Spleen (tissue), 11 donors: ENCODE results near the gene MTFR1L. TPM values are rescaled to one million over a fixed set of nuclear protein-coding genes. Genes with fewer than 3 reads are reported as not detected.
A peak's percentile ranks its signal among the peaks of the same experiment; 100 is the strongest.

ENCODE experiments used
- DNase-seq: peaks from one replicate; pipeline ENCODE4 v3.0.0-alpha.2; 2020
- H3K27ac ChIP-seq, 8 donors: fragments of 200-600 bp; sonication (generic) in 7 of 8; 1 replicate in 4 of 8; 2 replicates in 4 of 8; pipeline versions ENCODE4 v1.5.0 to v1.8.0; 2016 to 2021; ENCODE audit warnings: inconsistent platforms in 4 of 8, mild to moderate bottlenecking in 4 of 8, moderate library complexity in 1 of 8
- H3K27me3 ChIP-seq, 7 donors: fragments of 200-600 bp; sonication (generic) in 6 of 7; replicated peaks in 1 of 7; 1 replicate in 4 of 7; 2 replicates in 3 of 7; pipeline versions ENCODE4 v1.5.0 to v1.8.0; 2016 to 2021; ENCODE audit warnings: inconsistent platforms in 3 of 7, mild to moderate bottlenecking in 1 of 7
- H3K36me3 ChIP-seq, 6 donors: fragments of 200-600 bp; sonication (generic) in 5 of 6; 1 replicate in 4 of 6; 2 replicates in 2 of 6; pipeline versions ENCODE4 v1.5.0 to v1.8.0; 2016 to 2021; ENCODE audit warnings: inconsistent platforms in 2 of 6
- H3K4me1 ChIP-seq, 6 donors: fragments of 200-600 bp; sonication (generic) in 5 of 6; 1 replicate in 3 of 6; 2 replicates in 3 of 6; pipeline versions ENCODE4 v1.5.0 to v1.8.0; 2016 to 2021; ENCODE audit warnings: inconsistent platforms in 3 of 6
- H3K4me3 ChIP-seq, 8 donors: fragments of 200-600 bp; sonication (generic) in 7 of 8; 1 replicate in 4 of 8; 2 replicates in 4 of 8; pipeline versions ENCODE4 v1.5.0 to v1.8.0; 2016 to 2021; ENCODE audit warnings: inconsistent platforms in 4 of 8, mild to moderate bottlenecking in 4 of 8, moderate library complexity in 2 of 8
- H3K9me3 ChIP-seq, 8 donors: fragments of 200-600 bp; sonication (generic) in 7 of 8; 1 replicate in 4 of 8; 2 replicates in 4 of 8; pipeline versions ENCODE4 v1.5.0 to v1.8.0; 2016 to 2021; ENCODE audit warnings: inconsistent platforms in 4 of 8
- POLR2A ChIP-seq, 3 donors: fragments of 450-650 bp; IDR thresholded peaks; one replicate each; pipeline ENCODE4 v1.5.1; 2017; ENCODE audit warnings: antibody characterized with exemption in 3 of 3, mild to moderate bottlenecking in 1 of 3
- POLR2AphosphoS5 ChIP-seq, 3 donors: sonication (generic); formaldehyde crosslinking; IDR thresholded peaks; one replicate each; pipeline ENCODE4 v1.5.1; 2017; ENCODE audit warnings: antibody characterized with exemption in 3 of 3
- WGBS, 5 donors: extraction: QIAGEN DNeasy Blood & Tissue Kit in 3 of 5; methylation state at CpG; one replicate each; pipeline versions ENCODE4 v1.1.5 to v1.1.7; 2013 to 2018; 5-methylcytosine and 5-hydroxymethylcytosine counted together
- intact Hi-C: fragments of 100-400 bp; cut with DNase I; formaldehyde crosslinking; loops from one replicate; pipeline ENCODE4 v1.15.0; 2023; ENCODE audit warnings: low total_unique reads
- polyA plus RNA-seq, 3 donors: library from polyadenylated mRNA; stranded (reverse); fragments of 200-250 nt; gene quantifications; one replicate each; pipeline ENCODE4 v1.2.1, GENCODE V29; 2013
- total RNA-seq, 7 donors: library from RNA; depleted of rRNA in 3 of 7; stranded (reverse); fragments of >200 nt in 3 of 7; fragmentation: NEBNext Ultra II Directional in 4 of 7; extraction: Animal tissue kit (Norgen Biotek cat#: 25700) in 4 of 7; gene quantifications; one replicate each; pipeline versions ENCODE4 v1.1.0 to v1.2.1, GENCODE V29; 2016 to 2021
- TF ChIP-seq, protein P1 (sequence below), 11 experiments: fragments of 200-600 bp in 7 of 11; fragments of 450-650 bp in 4 of 11; sonication (generic) in 4 of 11; IDR thresholded peaks in 8 of 11; conservative IDR thresholded peaks in 3 of 11; 1 replicate in 7 of 11; 2 replicates in 4 of 11; pipeline versions ENCODE4 v1.4.0 to v1.8.0; 2016 to 2021; ENCODE audit warnings: antibody characterized with exemption in 11 of 11, inconsistent platforms in 4 of 11, mild to moderate bottlenecking in 1 of 11
- donor health status: healthy with polysubstance abuse.
- donor health status: DM: no; HTN: no; CAD: no; lungs with moderate emphysema.
- donor health status: DM: no; HTN: no; CAD: no.
- donor health status: Bipolar disorder and iron deficiency.
- donor health status: healthy.
- donor health status: DM: no; HTN: no; CAD: no.
- donor health status: DM: yes; HTN: yes; CAD: no.

The MTFR1L gene
- total and polyA plus RNA-seq, 10 donors: 32.1 to 74.7 (median 50.3) TPM

DNA sequence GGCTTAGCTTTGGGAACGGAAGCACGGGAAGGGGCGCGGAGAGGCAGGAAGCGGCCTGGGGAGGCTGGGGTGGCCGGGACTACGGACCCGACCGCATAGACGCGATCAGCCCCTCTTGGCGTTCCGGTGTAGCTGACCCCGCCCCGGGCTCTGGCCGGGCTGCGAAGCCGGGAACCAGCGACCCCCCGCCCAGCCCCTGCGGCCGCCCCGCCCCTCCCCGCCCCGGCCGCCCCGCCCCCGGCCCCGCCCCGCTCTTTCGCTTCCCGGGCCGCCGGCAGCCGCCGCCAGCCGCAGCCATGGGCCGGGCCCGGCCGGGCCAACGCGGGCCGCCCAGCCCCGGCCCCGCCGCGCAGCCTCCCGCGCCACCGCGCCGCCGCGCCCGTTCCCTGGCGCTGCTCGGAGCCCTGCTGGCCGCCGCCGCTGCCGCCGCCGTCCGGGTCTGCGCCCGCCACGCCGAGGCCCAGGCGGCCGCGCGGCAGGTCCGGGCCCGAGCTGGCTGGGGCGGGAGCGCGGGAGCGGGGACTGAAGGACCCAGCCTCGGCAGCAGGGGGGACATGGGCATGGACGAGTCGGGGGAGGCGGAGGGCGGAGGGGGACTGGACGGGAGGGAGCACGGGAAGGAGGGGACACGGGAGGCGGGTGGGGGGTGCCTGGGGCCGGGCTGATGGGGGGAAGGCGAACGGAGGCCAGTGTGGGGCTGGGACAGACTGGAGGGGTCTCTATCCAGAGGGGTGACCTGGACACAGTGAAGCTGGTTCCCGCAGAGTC, 19.6 kb upstream of the MTFR1L start, which contains the start of gene SELENON:
Gene SELENON (plus strand): TSS at position 259 of the 768 bp plus-strand sequence. CDS start 38 bp downstream, at position 297.
- TF ChIP-seq POLR2AphosphoS5 (IDR thresholded peaks at IDR 0.05): peak; percentile 68 to 80 (median 78)
- TF ChIP-seq, protein P1, sequence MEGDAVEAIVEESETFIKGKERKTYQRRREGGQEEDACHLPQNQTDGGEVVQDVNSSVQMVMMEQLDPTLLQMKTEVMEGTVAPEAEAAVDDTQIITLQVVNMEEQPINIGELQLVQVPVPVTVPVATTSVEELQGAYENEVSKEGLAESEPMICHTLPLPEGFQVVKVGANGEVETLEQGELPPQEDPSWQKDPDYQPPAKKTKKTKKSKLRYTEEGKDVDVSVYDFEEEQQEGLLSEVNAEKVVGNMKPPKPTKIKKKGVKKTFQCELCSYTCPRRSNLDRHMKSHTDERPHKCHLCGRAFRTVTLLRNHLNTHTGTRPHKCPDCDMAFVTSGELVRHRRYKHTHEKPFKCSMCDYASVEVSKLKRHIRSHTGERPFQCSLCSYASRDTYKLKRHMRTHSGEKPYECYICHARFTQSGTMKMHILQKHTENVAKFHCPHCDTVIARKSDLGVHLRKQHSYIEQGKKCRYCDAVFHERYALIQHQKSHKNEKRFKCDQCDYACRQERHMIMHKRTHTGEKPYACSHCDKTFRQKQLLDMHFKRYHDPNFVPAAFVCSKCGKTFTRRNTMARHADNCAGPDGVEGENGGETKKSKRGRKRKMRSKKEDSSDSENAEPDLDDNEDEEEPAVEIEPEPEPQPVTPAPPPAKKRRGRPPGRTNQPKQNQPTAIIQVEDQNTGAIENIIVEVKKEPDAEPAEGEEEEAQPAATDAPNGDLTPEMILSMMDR (IDR thresholded peaks at IDR 0.05 in 8 of 11, conservative IDR thresholded peaks at IDR 0.05 in 3 of 11): no peak
- no peak for TF ChIP-seq POLR2A (IDR thresholded peaks at IDR 0.05)
- H3K27me3 ChIP-seq: no peaks in the 10 kb centered on the region
- H3K36me3 ChIP-seq: peaks cover 0 to 5% (median 0%) of the 10 kb centered on the region in 6 donors
- WGBS, 5 donors: 1 to 3% (median 1%) methylated on average over 15 to 91 of the region's 91 CpGs
- peak within 1 kb of the TSS; percentile 37 to 86 (median 77) for H3K27ac ChIP-seq
- no peaks in the 10 kb centered on the region for H3K9me3 ChIP-seq
- peak within 1 kb of the TSS; percentile 39 to 76 (median 46) for H3K4me3 ChIP-seq
- intact Hi-C loops: loop anchor here (5.0 to 10.0 kb wide), 3 partner anchors 188 to 298 kb away; no protein-coding TSS in a partner anchor
- DNase-seq: peak; percentile 88
- peaks cover 21 to 92% (median 68%) of the 10 kb centered on the region in 6 donors for H3K4me1 ChIP-seq

DNA sequence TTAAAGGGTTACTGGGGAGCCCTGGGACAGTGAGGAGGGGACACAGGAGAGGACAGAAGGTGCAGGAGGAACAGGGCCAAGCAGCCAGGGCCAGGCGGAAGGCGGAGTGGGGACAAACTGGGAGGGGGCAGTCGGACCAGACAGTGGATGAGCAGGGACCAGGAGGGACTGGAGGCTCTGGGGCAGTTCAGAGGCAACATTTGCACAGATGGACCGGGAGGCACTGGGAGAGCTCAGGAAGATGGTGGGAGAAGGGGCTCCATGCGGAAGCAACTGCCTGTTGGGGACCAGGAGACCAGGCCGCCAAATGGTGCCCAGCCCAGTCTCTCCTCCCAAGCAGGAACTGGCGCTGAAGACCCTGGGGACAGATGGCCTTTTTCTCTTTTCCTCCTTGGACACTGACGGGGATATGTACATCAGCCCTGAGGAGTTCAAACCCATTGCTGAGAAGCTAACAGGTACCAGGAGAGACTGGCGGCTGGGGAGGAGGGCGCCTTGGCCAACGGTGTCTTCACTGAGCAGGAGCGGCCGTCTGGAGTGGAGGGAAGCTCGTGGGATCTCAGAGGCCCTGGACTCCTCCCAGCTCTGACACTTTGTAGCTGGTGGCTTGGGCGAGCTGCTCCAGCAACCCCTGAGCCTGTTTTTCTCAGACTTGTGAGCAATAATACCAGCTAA, 18.9 kb upstream of the MTFR1L start:
- no peak for DNase-seq
- peak overlapping the region in 5 of 8 donors; percentile 63 to 86 (median 68) for H3K27ac ChIP-seq
- no peaks in the 10 kb centered on the region for H3K27me3 ChIP-seq
- TF ChIP-seq POLR2AphosphoS5 (IDR thresholded peaks at IDR 0.05) (no peak), POLR2A (IDR thresholded peaks at IDR 0.05) (no peak)
- TF ChIP-seq, protein P1 (IDR thresholded peaks at IDR 0.05 in 8 of 11, conservative IDR thresholded peaks at IDR 0.05 in 3 of 11): no peak
- peak overlapping the region; percentile 36 to 76 (median 45) for H3K4me3 ChIP-seq
- WGBS, 5 donors: 55 to 71% (median 63%) methylated on average over 15 of the region's 15 CpGs
- intact Hi-C loops: loop anchor here (5.0 to 10.0 kb wide), 2 partner anchors 189 to 276 kb away; no protein-coding TSS in a partner anchor
- peaks cover 0 to 12% (median 0%) of the 10 kb centered on the region in 6 donors for H3K36me3 ChIP-seq
- peaks cover 25 to 94% (median 76%) of the 10 kb centered on the region in 6 donors for H3K4me1 ChIP-seq
- no peaks in the 10 kb centered on the region for H3K9me3 ChIP-seq

DNA sequence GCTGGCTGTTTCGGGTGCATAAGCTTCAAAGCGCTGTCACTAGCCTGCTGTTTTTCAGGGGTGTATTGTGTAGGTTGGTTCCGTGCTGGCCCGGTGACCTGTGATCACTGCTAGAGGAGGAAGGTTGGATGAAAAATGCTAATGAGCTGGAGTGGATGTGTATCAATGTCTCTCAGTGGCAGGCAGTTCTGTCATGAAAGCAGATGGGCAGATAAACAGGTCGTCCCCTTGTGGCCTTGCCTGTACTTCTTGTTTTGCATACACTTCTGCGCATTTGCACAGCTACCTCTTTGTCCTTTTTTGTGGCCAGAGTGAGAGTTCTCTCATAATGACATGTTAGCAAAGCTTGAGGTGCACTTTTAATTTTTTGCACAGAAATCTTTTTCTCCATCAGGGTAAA, 16.8 kb upstream of the MTFR1L start:
- H3K4me1 ChIP-seq: peaks cover 20 to 94% (median 80%) of the 10 kb centered on the region in 6 donors
- intact Hi-C loops: loop anchor here (5.0 to 10.0 kb wide), 2 partner anchors 191 to 278 kb away; no protein-coding TSS in a partner anchor
- no peak for DNase-seq

More for the DNA sequence above, 16.8 kb upstream of the MTFR1L start:
- H3K9me3 ChIP-seq: no peaks in the 10 kb centered on the region
- H3K27me3 ChIP-seq: no peaks in the 10 kb centered on the region
- TF ChIP-seq POLR2A (IDR thresholded peaks at IDR 0.05) (no peak), POLR2AphosphoS5 (IDR thresholded peaks at IDR 0.05) (no peak)
- TF ChIP-seq, protein P1 (IDR thresholded peaks at IDR 0.05 in 8 of 11, conservative IDR thresholded peaks at IDR 0.05 in 3 of 11): no peak
- H3K27ac ChIP-seq: peak overlapping the region in 1 of 8 donors; percentile 46
- peaks cover 0 to 32% (median 0%) of the 10 kb centered on the region in 6 donors for H3K36me3 ChIP-seq
- 54 to 70% (median 55%) methylated on average over 5 to 6 of the region's 6 CpGs for WGBS, 5 donors
- no peak overlapping the region for H3K4me3 ChIP-seq
